ENCODE data around the gene REELD1. TPM values are rescaled to one million over a fixed set of nuclear protein-coding genes. Genes with fewer than 3 reads are reported as not detected.

Gene REELD1
- total and polyA plus RNA-seq, 2 donors (not counting 1 experiment from before 2014, with no cell fraction given), result not detected

- no peak overlapping the region for H2AFZ ChIP-seq (ENCODE audit: low read length)
- no peaks in the 10 kb centered on the region for H3K36me3 ChIP-seq (ENCODE audit: control insufficient read depth, insufficient read depth, low read length)
- H3K9ac ChIP-seq (ENCODE audit: insufficient read depth, low read length), result no peak overlapping the region
- peaks cover 62% of the 10 kb centered on the region for H3K79me2 ChIP-seq (ENCODE audit: control insufficient read depth, insufficient read depth, low read length)
- H3K27ac ChIP-seq (ENCODE audit: insufficient read depth, low read length), result no peak overlapping the region
- H3K4me1 ChIP-seq (ENCODE audit: control insufficient read depth, extremely low read depth, insufficient read depth, low read length), result no peaks in the 10 kb centered on the region
- H3K4me2 ChIP-seq (ENCODE audit: extremely low read depth, insufficient read depth, low read length), result no peak overlapping the region
- no peak for DNase-seq (ENCODE audit: low read depth in 2 of 2)
- H3K27me3 ChIP-seq (ENCODE audit: control insufficient read depth, insufficient read depth, low read length), result no peaks in the 10 kb centered on the region
- H4K20me1 ChIP-seq (ENCODE audit: control insufficient read depth, extremely low read depth, insufficient read depth, low read length), result no peaks in the 10 kb centered on the region
- H3K4me3 ChIP-seq (replicated peaks in 1 of 4; ENCODE audit: control extremely low read depth in 1 of 4, insufficient read depth in 1 of 4, low read depth in 3 of 4, low read length in 4 of 4), result no peak overlapping the region
- no peak for TF ChIP-seq CTCF (conservative IDR thresholded peaks at IDR 0.05 in 1 of 2, IDR thresholded peaks at IDR 0.05 in 1 of 2; ENCODE audit: low read depth in 1 of 2, low read length in 2 of 2)
- TF ChIP-seq EZH2 (IDR thresholded peaks at IDR 0.05; ENCODE audit: low read length, missing control alignments), result no peak
- no peaks in the 10 kb centered on the region for H3K9me3 ChIP-seq (ENCODE audit: control insufficient read depth, insufficient read depth, low read depth, low read length)
These were observed 36.2 kb upstream of the REELD1 start for GRCh38 chr4:146178126-146178525.

- H3K4me1 ChIP-seq (ENCODE audit: control insufficient read depth, extremely low read depth, insufficient read depth, low read length), result no peaks in the 10 kb centered on the region
- H3K79me2 ChIP-seq (ENCODE audit: control insufficient read depth, insufficient read depth, low read length), result peaks cover 62% of the 10 kb centered on the region
- H3K4me2 ChIP-seq (ENCODE audit: extremely low read depth, insufficient read depth, low read length), result no peak overlapping the region
- no peak overlapping the region for H3K9ac ChIP-seq (ENCODE audit: insufficient read depth, low read length)
- no peaks in the 10 kb centered on the region for H3K27me3 ChIP-seq (ENCODE audit: control insufficient read depth, insufficient read depth, low read length)
- no peak for DNase-seq (ENCODE audit: low read depth in 2 of 2)
- no peak overlapping the region for H2AFZ ChIP-seq (ENCODE audit: low read length)
- no peaks in the 10 kb centered on the region for H3K36me3 ChIP-seq (ENCODE audit: control insufficient read depth, insufficient read depth, low read length)
- TF ChIP-seq CTCF (conservative IDR thresholded peaks at IDR 0.05 in 1 of 2, IDR thresholded peaks at IDR 0.05 in 1 of 2; ENCODE audit: low read depth in 1 of 2, low read length in 2 of 2) (no peak), EZH2 (IDR thresholded peaks at IDR 0.05; ENCODE audit: low read length, missing control alignments) (no peak)
- H3K4me3 ChIP-seq (replicated peaks in 1 of 4; ENCODE audit: control extremely low read depth in 1 of 4, insufficient read depth in 1 of 4, low read depth in 3 of 4, low read length in 4 of 4), result no peak overlapping the region
- H3K27ac ChIP-seq (ENCODE audit: insufficient read depth, low read length), result no peak overlapping the region
- H4K20me1 ChIP-seq (ENCODE audit: control insufficient read depth, extremely low read depth, insufficient read depth, low read length), result no peaks in the 10 kb centered on the region
- H3K9me3 ChIP-seq (ENCODE audit: control insufficient read depth, insufficient read depth, low read depth, low read length), result no peaks in the 10 kb centered on the region
These were observed 34.5 kb upstream of the REELD1 start for GRCh38 chr4:146179784-146180370.

GRCh38 chr4:146182443-146182842 lies 31.9 kb upstream of the REELD1 start:
- Histone ChIP-seq H3K4me2 (ENCODE audit: extremely low read depth, insufficient read depth, low read length) (no peak overlapping the region), H3K36me3 (ENCODE audit: control insufficient read depth, insufficient read depth, low read length) (no peaks in the 10 kb centered on the region), H2AFZ (ENCODE audit: low read length) (no peak overlapping the region), H3K79me2 (ENCODE audit: control insufficient read depth, insufficient read depth, low read length) (peaks cover 45% of the 10 kb centered on the region), H3K9ac (ENCODE audit: insufficient read depth, low read length) (no peak overlapping the region), H4K20me1 (ENCODE audit: control insufficient read depth, extremely low read depth, insufficient read depth, low read length) (no peaks in the 10 kb centered on the region), H3K27me3 (ENCODE audit: control insufficient read depth, insufficient read depth, low read length) (no peaks in the 10 kb centered on the region), H3K4me1 (ENCODE audit: control insufficient read depth, extremely low read depth, insufficient read depth, low read length) (no peaks in the 10 kb centered on the region), H3K9me3 (ENCODE audit: control insufficient read depth, insufficient read depth, low read depth, low read length) (no peaks in the 10 kb centered on the region), H3K27ac (ENCODE audit: insufficient read depth, low read length) (no peak overlapping the region), H3K4me3 (replicated peaks in 1 of 4; ENCODE audit: control extremely low read depth in 1 of 4, insufficient read depth in 1 of 4, low read depth in 3 of 4, low read length in 4 of 4) (no peak overlapping the region)
- TF ChIP-seq CTCF (conservative IDR thresholded peaks at IDR 0.05 in 1 of 2, IDR thresholded peaks at IDR 0.05 in 1 of 2; ENCODE audit: low read depth in 1 of 2, low read length in 2 of 2) (no peak), EZH2 (IDR thresholded peaks at IDR 0.05; ENCODE audit: low read length, missing control alignments) (no peak)
- DNase-seq (ENCODE audit: low read depth in 2 of 2), result no peak
